ENCODE measurements around the gene SLC34A2.

- TF ChIP-seq EGR1 (IDR thresholded peaks at IDR 0.05), result no peak
- no peak for TF ChIP-seq TCF12 (IDR thresholded peaks at IDR 0.05; ENCODE audit: low read depth)
- TF ChIP-seq FOXM1 (IDR thresholded peaks at IDR 0.05; ENCODE audit: borderline replicate concordance, low read depth), result no peak
- TF ChIP-seq, protein P1, sequence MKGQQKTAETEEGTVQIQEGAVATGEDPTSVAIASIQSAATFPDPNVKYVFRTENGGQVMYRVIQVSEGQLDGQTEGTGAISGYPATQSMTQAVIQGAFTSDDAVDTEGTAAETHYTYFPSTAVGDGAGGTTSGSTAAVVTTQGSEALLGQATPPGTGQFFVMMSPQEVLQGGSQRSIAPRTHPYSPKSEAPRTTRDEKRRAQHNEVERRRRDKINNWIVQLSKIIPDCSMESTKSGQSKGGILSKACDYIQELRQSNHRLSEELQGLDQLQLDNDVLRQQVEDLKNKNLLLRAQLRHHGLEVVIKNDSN (IDR thresholded peaks at IDR 0.05), result no peak
- no peak for TF ChIP-seq TAF1 (IDR thresholded peaks at IDR 0.05; ENCODE audit: low read depth)
- no peak for TF ChIP-seq YY1 (IDR thresholded peaks at IDR 0.05; ENCODE audit: low read depth)
- TF ChIP-seq CEBPB (IDR thresholded peaks at IDR 0.05), result no peak
These were observed 67.3 kb downstream of the SLC34A2 start for GRCh38 chr4:25722964-25723363.

Data from Ishikawa (cell line).